A549 (cell line): ENCODE results near the gene AIP.

Source experiments
- GATA3 ChIP-seq: IDR thresholded peaks from 2 replicates; pipeline ENCODE4 v1.6.1; 2012; ENCODE audit warnings: borderline replicate concordance
- JUN ChIP-seq, 2 experiments: fragments of >200 bp; sonication (Bioruptor Twin); formaldehyde crosslinking; IDR thresholded peaks; 2 replicates in 1 of 2; 3 replicates in 1 of 2; pipeline ENCODE4 v1.6.1; 2016 to 2017
- MAFK ChIP-seq: fragments of 450-650 bp; IDR thresholded peaks from 2 replicates; pipeline ENCODE4 v1.6.1; 2014; ENCODE audit not compliant: partially characterized antibody
- MAZ ChIP-seq: fragments of 150-350 bp; IDR thresholded peaks from 2 replicates; pipeline ENCODE4 v1.6.1; 2014; ENCODE audit warnings: antibody characterized with exemption, low read depth, low read length, borderline replicate concordance
- NFE2L2 ChIP-seq: fragments of 150-350 bp; conservative IDR thresholded peaks from 2 replicates; pipeline ENCODE4 v1.6.1; 2014; ENCODE audit warnings: low read length
- RARB ChIP-seq: fragments of 250-450 bp; sonication (Bioruptor Pico); IDR thresholded peaks from 2 replicates; pipeline ENCODE4 v1.8.0; 2021; ENCODE audit warnings: mild to moderate bottlenecking, moderate library complexity
- TF ChIP-seq, protein P1 (sequence below): fragments of >200 bp; sonication (Bioruptor Twin); formaldehyde crosslinking; IDR thresholded peaks from 3 replicates; pipeline ENCODE4 v1.5.1; 2016
- TF ChIP-seq, protein P2 (sequence below): fragments of 450-650 bp; IDR thresholded peaks from 2 replicates; pipeline ENCODE4 v1.6.1; 2014; ENCODE audit warnings: antibody characterized with exemption
- TF ChIP-seq, protein P3 (sequence below): fragments of 250-450 bp; sonication (Bioruptor Pico); IDR thresholded peaks from 2 replicates; pipeline ENCODE4 v1.5.0; 2021; ENCODE audit warnings: mild to moderate bottlenecking, moderate library complexity, borderline replicate concordance

DNA sequence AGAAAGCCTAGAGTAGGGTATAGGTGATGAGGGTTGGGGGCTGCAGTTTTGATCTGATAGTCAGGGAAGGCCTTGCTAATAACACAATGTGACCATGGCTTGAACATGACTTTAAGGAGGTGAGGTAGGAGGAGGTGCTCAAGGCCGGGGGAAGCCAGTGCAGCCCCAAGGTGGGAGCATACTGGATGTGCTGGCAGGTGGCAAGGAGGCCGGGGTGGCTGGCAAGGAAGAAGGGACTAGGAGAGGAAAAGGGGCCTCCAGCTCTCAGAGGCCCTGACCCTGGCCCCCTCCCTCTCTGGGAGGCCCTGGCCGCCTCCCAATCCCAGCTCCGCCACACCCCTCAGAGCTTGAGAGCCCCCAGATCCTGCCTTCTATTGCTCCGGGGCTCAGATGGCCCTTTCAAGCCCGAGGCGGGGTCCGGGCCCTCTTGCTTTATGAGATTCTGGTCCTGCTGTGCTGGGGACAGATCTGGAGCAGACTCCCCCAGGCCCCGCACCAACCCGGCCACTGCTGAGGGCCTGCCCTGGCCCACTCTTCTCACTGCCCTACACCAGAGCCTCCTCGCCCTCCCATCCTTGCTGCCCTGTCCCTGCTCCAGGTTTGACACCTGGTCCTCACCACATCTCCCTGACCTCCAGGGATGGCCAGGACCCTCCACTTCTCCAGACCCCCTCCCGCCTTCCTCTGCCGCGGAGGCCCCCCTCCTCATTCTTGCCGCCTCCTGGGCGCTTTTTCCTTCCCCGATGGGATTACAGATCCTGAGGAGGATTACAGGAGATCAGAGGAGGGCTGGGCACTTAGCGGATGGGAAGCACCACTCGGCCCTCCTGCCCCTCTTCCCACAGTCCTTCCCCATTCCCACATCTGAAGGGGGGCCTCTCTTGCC, 20.5 kb downstream of the AIP start:
- TF ChIP-seq, protein P1, sequence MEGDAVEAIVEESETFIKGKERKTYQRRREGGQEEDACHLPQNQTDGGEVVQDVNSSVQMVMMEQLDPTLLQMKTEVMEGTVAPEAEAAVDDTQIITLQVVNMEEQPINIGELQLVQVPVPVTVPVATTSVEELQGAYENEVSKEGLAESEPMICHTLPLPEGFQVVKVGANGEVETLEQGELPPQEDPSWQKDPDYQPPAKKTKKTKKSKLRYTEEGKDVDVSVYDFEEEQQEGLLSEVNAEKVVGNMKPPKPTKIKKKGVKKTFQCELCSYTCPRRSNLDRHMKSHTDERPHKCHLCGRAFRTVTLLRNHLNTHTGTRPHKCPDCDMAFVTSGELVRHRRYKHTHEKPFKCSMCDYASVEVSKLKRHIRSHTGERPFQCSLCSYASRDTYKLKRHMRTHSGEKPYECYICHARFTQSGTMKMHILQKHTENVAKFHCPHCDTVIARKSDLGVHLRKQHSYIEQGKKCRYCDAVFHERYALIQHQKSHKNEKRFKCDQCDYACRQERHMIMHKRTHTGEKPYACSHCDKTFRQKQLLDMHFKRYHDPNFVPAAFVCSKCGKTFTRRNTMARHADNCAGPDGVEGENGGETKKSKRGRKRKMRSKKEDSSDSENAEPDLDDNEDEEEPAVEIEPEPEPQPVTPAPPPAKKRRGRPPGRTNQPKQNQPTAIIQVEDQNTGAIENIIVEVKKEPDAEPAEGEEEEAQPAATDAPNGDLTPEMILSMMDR = no peak
- no peak; a peak in 1 of 5 replicates for TF ChIP-seq JUN (IDR thresholded peaks at IDR 0.05)
- no peak for TF ChIP-seq GATA3
- TF ChIP-seq, protein P2, sequence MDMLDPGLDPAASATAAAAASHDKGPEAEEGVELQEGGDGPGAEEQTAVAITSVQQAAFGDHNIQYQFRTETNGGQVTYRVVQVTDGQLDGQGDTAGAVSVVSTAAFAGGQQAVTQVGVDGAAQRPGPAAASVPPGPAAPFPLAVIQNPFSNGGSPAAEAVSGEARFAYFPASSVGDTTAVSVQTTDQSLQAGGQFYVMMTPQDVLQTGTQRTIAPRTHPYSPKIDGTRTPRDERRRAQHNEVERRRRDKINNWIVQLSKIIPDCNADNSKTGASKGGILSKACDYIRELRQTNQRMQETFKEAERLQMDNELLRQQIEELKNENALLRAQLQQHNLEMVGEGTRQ = no peak
- TF ChIP-seq NFE2L2 = no peak
- TF ChIP-seq RARB = no peak
- TF ChIP-seq, protein P3, sequence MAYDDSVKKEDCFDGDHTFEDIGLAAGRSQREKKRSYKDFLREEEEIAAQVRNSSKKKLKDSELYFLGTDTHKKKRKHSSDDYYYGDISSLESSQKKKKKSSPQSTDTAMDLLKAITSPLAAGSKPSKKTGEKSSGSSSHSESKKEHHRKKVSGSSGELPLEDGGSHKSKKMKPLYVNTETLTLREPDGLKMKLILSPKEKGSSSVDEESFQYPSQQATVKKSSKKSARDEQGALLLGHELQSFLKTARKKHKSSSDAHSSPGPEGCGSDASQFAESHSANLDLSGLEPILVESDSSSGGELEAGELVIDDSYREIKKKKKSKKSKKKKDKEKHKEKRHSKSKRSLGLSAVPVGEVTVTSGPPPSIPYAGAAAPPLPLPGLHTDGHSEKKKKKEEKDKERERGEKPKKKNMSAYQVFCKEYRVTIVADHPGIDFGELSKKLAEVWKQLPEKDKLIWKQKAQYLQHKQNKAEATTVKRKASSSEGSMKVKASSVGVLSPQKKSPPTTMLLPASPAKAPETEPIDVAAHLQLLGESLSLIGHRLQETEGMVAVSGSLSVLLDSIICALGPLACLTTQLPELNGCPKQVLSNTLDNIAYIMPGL (CRISPR knock-in tag) = no peak
- TF ChIP-seq MAFK = no peak
- no peak for TF ChIP-seq MAZ
